ENCODE measurements around the gene SLK.

Gene SLK

DNA sequence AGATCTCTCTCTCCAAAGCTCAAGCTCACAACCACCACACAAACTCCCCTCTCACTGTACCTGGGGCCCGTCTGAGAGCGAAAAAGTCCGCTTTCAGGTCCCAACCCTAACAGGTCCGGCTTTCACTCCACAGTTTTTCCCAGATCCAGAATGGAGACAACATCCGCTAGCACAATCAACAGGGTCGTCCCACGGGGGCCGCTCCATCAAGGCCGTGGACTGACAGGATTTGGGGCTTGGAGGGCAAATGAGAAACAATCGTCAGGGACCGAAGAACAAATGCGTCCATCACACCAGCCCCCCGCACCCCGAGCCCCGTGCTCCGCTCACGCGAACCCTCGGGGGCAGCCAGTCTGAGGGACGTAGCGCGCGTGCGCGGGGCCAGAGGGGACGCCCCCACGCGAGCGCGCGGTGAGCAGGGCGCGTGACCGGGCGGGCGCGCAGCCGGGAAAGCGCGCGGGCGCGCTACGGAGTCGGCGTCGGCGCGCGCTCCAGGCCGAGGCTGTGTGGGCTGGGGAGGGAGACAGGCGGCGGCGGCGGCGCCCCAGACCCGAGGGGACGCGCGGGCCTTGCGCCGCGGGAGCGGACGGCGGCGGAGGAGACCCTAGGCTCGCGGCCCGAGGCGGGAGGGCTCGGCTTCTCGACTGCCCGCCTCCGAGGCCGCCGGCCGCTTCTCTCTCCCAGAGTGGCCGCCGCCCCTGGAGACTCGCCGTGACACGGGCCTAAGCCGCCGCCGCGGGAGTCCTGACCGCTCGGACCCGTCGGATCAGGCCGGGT is at the start of gene SLK:
Gene SLK, plus strand, starts transcription at position 470 of the 777 bp plus-strand sequence. CDS start 606 bp downstream, outside the sequence.
- DNase-seq (ENCODE audit: low read depth, low spot score), result peak; percentile 64

DNA sequence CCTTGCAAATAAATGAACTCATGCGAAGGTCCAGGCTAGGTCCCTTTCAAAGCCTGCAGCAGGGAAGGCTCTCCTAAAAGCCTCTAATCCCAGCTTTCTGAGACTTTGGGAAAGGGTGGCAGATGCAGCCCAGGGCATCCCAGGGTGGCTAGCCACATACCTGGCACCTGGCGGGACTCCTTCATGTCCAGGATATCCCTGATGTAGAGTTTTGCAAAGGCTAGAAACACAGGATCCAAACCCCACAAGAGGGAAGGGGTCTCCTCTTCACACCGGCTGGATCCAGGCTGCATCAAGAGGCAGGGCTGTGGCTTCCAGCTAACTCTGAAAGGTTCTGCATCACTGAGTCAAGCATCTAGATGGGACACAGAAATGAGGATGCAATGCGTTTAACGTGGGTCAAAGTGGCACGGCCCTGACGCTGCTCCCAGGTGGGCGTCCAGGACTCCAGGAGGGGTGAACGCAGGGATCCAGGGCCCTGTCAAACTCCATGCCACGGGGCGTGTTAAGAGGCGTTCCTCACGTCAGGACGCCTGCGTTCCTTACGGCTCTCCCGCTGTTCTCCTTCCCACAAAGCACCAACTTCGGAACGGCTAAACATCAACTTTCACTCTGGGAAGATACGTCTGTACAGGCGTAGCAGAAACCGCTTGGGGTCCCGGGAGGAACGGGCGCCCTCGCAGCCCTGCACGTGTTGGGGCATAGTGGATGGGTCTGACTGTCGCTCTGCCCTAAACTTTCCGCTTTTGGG is 49.5 kb upstream of the SLK start:
- no peak for DNase-seq (ENCODE audit: low read depth, low spot score)

DNA sequence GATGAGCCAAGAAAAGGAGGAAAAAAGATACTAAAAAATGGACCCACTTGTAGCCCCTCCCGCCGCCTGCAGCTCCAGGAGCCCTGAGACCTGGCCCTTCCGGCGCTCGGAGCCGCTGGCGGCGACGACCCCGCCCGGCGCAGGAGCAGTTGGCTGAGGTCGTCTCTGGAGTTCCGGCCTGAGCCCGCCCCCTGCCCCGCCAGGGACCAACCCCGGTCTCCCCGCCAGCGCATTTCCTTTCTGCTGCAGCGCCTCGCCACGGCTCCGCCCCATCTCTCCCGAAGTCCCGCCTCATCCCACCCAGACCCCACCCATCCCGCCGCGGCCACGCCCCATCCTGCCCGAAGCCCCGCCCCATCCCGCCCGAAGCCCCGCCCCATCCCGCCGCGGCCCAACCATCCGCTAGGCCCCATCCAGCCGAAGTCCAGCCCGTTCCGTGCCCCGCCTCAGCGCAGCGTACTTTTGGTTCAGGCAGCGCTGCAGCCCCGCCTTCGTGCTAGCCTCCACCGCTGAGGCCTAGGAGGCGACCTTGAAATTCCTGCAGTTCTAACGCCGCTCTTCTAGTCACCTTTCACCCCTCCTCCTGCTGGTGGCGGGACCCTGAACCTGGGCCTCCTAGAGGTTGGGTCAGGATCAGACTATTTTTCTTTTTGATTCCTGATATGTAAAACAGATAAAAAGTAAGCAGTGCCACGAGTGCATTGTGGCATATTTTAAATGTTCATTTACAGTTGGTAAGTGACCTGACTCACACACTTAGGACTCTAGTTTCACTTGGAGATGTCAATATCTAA is 48.7 kb upstream of the SLK start, which contains the start of gene STN1:
Gene STN1, minus strand, starts transcription at position 132 of the 794 bp plus-strand sequence. CDS start 590 bp downstream, outside the sequence.
- peak; percentile 88 for DNase-seq (ENCODE audit: low read depth, low spot score)

- no peak for DNase-seq (ENCODE audit: low read depth, low spot score)
These were observed 47.3 kb upstream of the SLK start for GRCh38 chr10:103919648-103920025.

DNA sequence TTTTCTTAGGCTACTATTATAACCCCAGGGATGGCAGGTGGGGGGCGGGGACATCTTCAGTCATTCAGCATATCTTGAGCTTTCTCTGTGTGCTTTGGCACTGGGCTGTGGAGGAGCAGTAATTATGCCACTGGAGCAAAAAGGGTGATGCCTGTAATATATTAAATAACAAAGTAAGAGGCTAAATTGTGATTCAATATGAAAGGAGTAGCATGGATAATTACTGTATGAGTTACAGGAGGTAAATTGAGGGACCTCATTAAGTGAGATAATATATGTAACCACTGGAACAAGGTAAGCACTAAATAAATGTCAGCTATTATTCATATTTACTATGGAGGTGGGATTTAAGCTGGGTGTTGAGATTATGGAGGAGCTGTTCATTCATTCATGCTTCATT is 45.7 kb upstream of the SLK start:
- DNase-seq (ENCODE audit: low read depth, low spot score), result no peak

GRCh38 chr10:103921750-103922195 is 45.2 kb upstream of the SLK start:
- DNase-seq (ENCODE audit: low read depth, low spot score), result no peak

GRCh38 chr10:103922659-103923058 is 44.3 kb upstream of the SLK start:
- no peak for DNase-seq (ENCODE audit: low read depth, low spot score)

DNA sequence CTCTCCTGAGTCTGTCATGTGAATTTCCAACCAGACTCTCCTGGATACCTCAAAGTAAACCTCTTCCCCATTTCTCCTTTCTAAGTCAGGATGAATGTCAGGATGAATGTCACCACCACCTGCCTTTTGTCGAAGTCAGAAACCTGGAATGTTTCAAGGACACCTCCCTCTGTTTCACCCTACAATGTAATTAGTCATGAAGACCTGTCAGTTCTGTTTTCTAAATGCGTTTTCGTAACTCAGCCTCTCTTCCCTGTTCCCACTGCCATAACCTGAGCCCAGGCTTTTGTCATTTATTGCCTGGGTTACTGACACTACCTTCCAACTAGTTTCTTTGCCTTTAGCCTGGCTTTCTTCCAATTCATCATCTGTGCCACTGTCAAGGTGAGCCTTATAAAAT is 43.4 kb upstream of the SLK start:
- DNase-seq (ENCODE audit: low read depth, low spot score), result no peak

DNA sequence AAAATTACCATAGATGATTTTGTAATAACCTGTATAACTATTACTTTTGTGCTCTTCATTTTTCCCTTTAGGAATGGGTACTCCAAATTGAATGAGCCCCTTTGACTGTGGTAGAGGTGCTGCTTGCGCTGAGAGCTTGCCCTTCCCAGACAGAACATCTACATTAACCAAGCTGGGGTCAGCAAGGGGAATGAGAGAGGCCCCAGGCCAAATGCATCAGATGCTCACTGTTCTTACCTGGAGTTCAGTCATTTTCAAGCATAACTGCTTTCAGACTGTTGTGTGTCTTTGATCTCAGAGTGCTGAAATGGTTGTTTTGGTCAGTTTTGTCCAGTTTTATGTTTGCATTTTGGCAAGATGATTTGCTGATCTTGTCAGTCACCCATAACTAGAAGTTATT is 41.3 kb upstream of the SLK start:
- DNase-seq (ENCODE audit: low read depth, low spot score), result no peak

GRCh38 chr10:103926722-103927319 is 40.1 kb upstream of the SLK start:
- DNase-seq (ENCODE audit: low read depth, low spot score), result no peak

DNA sequence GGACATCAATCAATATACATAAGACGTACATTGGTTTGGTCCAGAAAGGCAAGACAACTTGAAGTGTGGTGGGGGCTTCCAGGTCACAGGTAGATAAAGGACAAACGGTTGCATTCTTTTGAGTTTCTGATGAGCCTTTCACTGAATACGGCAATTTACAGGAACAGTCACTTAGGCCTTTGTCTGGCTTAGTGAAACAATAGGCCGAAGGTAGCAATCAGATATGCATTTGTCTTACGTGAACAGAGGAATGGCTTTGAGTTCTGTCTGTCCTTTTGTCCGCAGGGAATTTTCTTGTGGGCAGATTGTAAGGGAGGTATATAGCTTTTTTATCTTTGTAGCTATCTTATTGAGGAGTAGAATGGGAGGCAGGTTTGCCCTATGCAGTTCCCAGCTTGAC is 38.2 kb upstream of the SLK start:
- no peak for DNase-seq (ENCODE audit: low read depth, low spot score)

GRCh38 chr10:103929381-103929921 is 37.5 kb upstream of the SLK start:
- DNase-seq (ENCODE audit: low read depth, low spot score), result no peak

GRCh38 chr10:103930449-103930848 is 36.5 kb upstream of the SLK start:
- no peak for DNase-seq (ENCODE audit: low read depth, low spot score)

- no peak for DNase-seq (ENCODE audit: low read depth, low spot score)
These were observed 36.1 kb upstream of the SLK start for GRCh38 chr10:103930881-103931280.

DNA sequence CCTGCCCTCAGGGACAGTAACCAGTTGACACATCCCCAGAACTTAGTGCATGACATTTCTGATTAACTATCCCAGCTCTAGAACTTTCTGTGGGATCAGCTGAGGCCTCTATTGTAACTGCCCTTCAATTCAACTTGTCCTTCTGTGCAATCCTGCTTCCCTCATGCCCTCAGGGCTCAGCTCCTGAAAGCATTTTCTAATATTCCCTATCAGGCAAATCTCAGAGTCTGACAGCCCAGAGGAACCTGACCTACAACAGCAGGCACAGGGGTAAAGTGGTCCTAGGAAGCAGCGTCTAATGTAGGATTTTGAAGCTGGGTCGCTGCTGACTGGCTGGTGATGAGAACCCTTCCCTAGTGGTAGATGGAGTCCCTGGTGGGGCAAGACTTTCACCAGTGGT is 35.3 kb upstream of the SLK start:
- no peak for DNase-seq (ENCODE audit: low read depth, low spot score)

DNA sequence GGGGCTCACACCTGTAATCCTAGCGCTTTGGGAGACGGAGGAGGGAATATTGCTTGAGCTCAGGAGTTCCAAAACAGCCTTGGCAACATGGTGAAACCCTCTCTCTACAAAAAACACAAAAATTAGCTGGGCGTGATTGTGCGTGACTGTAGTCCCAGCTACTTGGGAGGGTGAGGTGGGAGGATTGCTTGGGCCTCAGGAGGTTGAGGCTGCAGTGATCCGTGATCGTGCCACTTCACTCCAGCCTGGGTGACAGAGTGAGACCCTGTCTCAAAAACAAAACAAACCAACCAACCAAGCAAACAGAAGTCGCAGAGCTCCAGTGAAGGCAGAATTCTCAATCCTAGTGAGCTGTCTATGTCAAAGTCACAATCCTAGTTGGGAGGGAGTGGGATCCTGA is 34.7 kb upstream of the SLK start:
- no peak for DNase-seq (ENCODE audit: low read depth, low spot score)

- no peak for DNase-seq (ENCODE audit: low read depth, low spot score)
These were observed 34.0 kb upstream of the SLK start for GRCh38 chr10:103932971-103933370.

- no peak for DNase-seq (ENCODE audit: low read depth, low spot score)
These were observed 33.3 kb upstream of the SLK start for GRCh38 chr10:103933557-103934121.

DNA sequence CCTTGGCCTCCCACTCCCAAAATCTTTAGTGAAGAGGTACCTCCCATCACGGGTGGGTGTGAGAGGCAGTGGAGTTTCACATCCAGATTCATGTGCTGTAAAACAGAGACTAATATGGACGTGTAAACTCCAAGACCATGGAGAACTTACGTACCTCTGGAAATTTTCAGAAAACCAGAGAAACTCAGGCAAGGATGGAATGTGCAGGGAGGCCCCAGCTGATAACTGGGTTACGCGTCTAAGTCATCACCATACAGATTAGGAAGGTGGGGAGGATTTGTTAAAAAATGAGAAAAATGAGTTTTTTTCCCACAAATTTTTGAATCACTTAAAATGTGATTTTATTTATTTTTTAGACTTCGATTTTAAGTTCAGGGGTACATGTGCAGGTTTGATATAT is 32.6 kb upstream of the SLK start:
- no peak for DNase-seq (ENCODE audit: low read depth, low spot score)

- DNase-seq (ENCODE audit: low read depth, low spot score), result no peak
These were observed 30.9 kb upstream of the SLK start for GRCh38 chr10:103936022-103936421.

DNA sequence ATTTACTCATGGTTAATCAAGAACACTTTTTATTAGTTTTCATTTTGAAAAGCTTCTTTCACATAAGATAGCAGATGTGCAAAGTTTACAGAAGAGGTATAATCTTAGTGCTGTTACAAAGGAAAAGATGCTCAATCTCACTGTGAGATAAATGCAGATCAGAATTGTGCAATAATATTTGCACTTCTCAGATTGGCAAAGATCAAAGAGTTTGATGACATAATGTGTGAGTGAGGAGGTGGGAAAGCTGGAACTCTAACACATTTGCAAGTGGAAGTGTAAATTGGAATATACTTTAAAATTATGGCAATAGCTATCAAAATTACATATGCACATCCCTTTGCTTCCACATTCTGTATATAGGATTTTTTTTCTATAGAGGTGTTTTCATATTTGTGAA is 27.4 kb upstream of the SLK start:
- DNase-seq (ENCODE audit: low read depth, low spot score), result no peak

Measured in activated naive CD8-positive, alpha-beta T cell treated with anti-CD3 and anti-CD28 coated beads, Interleukin-2, amount 50 U/mL, for 16 hours (primary cell).